ENCODE results near the gene APOA4.

The APOA4 gene

GRCh38 chr11:116776522-116776984 is 46.6 kb downstream of the APOA4 start:
- no peak for DNase-seq (ENCODE audit: low read depth in 2 of 2)

- no peak for DNase-seq (ENCODE audit: low read depth in 2 of 2)
Observed at GRCh38 chr11:116775975-116776374, 47.1 kb downstream of the APOA4 start.

GRCh38 chr11:116774661-116775060 is 48.4 kb downstream of the APOA4 start:
- DNase-seq (ENCODE audit: low read depth in 2 of 2), result no peak

- DNase-seq (ENCODE audit: low read depth in 2 of 2), result no peak
Observed at GRCh38 chr11:116773203-116774097, 49.7 kb downstream of the APOA4 start.

- DNase-seq (ENCODE audit: low read depth in 2 of 2), result peak; percentile 50 to 54
Observed at GRCh38 chr11:116772443-116773202, 50.5 kb downstream of the APOA4 start, which contains the start of gene BUD13. BUD13 (minus strand) TSS chr11:116772987; CDS start chr11:116772964, 23 bp downstream.

GRCh38 chr11:116771935-116772334 is 51.2 kb downstream of the APOA4 start:
- DNase-seq (ENCODE audit: low read depth in 2 of 2), result no peak

All from fibroblast of skin of left biceps (primary cell).